Measurements from ENCODE around the gene CERK. TPM values are rescaled to one million over a fixed set of nuclear protein-coding genes. Genes with fewer than 3 reads are reported as not detected.

Gene CERK
- total RNA-seq, 1 experiment from 2014 or later, result 45.6 TPM

DNA sequence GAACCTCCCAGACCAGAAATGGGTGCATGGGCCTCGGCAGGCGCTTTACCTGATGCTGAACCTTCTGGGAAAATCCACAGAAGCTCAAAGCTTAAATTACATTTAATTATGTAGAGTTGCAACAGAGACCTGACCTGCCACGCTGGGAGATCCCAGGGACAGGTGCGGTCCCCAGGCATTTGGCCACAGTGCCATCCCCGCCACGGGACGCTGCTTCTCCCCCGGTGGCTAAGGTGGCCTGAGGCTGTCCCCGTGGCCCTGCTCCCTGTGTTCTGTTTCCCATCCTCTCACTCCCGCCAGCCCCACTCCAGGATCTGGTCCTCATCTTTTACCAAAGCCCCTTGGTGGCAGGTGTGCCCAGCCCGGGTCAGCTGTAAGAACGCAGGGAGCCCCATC is 78.3 kb downstream of the CERK start (continued):
- TF ChIP-seq, protein P1, sequence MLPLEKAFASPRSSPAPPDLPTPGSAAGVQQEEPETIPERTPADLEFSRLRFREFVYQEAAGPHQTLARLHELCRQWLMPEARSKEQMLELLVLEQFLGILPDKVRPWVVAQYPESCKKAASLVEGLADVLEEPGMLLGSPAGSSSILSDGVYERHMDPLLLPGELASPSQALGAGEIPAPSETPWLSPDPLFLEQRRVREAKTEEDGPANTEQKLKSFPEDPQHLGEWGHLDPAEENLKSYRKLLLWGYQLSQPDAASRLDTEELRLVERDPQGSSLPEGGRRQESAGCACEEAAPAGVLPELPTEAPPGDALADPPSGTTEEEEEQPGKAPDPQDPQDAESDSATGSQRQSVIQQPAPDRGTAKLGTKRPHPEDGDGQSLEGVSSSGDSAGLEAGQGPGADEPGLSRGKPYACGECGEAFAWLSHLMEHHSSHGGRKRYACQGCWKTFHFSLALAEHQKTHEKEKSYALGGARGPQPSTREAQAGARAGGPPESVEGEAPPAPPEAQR (CRISPR knock-in tag; IDR thresholded peaks at IDR 0.05), result no peak
- no peak for TF ChIP-seq ZNF416 (CRISPR knock-in tag; IDR thresholded peaks at IDR 0.05)
- no peak for TF ChIP-seq IRF2 (CRISPR knock-in tag; IDR thresholded peaks at IDR 0.05; ENCODE audit: borderline replicate concordance, low read depth)

DNA sequence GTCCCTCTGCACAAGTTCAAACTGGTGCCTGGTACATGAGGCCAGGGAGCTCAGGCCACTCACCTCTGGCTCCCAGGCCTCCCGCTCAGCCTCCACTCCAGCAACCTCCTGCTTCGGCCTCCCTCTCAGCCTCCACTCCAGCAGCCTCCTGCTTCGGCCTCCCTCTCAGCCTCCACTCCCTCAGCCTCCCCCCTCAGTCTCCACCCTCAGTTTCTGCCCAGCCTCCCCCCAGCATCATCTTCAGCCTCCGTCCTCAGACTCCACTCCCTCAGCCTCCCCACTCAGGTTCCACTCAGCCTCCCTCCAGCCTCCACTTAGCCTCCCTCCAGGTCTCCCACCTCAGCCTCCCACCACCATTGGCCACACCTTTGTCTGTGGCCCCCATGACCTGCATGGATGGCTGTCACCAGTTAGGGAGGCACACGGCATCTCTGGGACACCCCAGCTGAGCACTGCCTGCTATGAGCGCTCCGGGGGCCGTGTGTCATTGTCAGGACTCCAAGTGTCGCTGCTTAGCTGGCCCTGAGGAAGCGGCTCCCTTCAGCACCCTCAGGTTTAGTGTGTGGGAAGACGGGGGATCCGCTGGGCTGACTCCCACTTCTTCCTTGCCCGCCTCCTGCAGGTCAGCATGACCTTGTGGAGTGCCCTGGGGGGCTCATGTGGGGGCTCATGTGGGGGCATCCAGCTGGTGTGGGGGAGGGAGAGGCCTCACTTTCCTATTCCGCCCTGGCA is 78.8 kb downstream of the CERK start:
- Mint-ChIP-seq H3K27me3 (ENCODE audit: low read depth) (no peaks in the 10 kb centered on the region), H3K36me3 (no peaks in the 10 kb centered on the region), H3K4me1 (peaks cover 5% of the 10 kb centered on the region), H3K9me3 (no peaks in the 10 kb centered on the region), H3K27ac (no peak overlapping the region), H3K4me3 (no peak overlapping the region)
- DNase-seq (ENCODE audit: low spot score) (no peak), ATAC-seq (no peak)
- ChIA-PET CTCF (interaction anchor here (1.3 to 2.3 kb wide), 2 partner anchors 22 to 95 kb away, joined by 3 to 11 read pairs; no protein-coding TSS in a partner anchor), POLR2A (no interaction called here)
- TF ChIP-seq TCF7 (CRISPR knock-in tag; IDR thresholded peaks at IDR 0.05; ENCODE audit: low read depth) (no peak), MXD4 (CRISPR knock-in tag; IDR thresholded peaks at IDR 0.05; ENCODE audit: borderline replicate concordance) (no peak), ZNF396 (CRISPR knock-in tag; IDR thresholded peaks at IDR 0.05; ENCODE audit: borderline replicate concordance) (no peak), ERG (CRISPR knock-in tag; IDR thresholded peaks at IDR 0.05) (no peak), ZNF281 (CRISPR knock-in tag; IDR thresholded peaks at IDR 0.05) (no peak), GTF2I (CRISPR knock-in tag; conservative IDR thresholded peaks at IDR 0.05) (no peak; the same call in 1 of the 2 replicates), HMGA2 (CRISPR knock-in tag; IDR thresholded peaks at IDR 0.05) (no peak), NR2C2 (CRISPR knock-in tag; IDR thresholded peaks at IDR 0.05) (no peak), ETV6 (CRISPR knock-in tag; IDR thresholded peaks at IDR 0.05) (no peak), CREM (CRISPR knock-in tag; IDR thresholded peaks at IDR 0.05) (no peak), ESRRA (CRISPR knock-in tag; IDR thresholded peaks at IDR 0.05; ENCODE audit: borderline replicate concordance) (no peak), ZNF121 (CRISPR knock-in tag; IDR thresholded peaks at IDR 0.05) (no peak), RORB (CRISPR knock-in tag; IDR thresholded peaks at IDR 0.05) (no peak), NR3C1 (CRISPR knock-in tag; conservative IDR thresholded peaks at IDR 0.05; ENCODE audit: low read depth) (no peak), GABPB1 (CRISPR knock-in tag; IDR thresholded peaks at IDR 0.05) (no peak), NFYB (CRISPR knock-in tag; conservative IDR thresholded peaks at IDR 0.05; ENCODE audit: low read depth) (no peak)
- TF ChIP-seq, protein P2, sequence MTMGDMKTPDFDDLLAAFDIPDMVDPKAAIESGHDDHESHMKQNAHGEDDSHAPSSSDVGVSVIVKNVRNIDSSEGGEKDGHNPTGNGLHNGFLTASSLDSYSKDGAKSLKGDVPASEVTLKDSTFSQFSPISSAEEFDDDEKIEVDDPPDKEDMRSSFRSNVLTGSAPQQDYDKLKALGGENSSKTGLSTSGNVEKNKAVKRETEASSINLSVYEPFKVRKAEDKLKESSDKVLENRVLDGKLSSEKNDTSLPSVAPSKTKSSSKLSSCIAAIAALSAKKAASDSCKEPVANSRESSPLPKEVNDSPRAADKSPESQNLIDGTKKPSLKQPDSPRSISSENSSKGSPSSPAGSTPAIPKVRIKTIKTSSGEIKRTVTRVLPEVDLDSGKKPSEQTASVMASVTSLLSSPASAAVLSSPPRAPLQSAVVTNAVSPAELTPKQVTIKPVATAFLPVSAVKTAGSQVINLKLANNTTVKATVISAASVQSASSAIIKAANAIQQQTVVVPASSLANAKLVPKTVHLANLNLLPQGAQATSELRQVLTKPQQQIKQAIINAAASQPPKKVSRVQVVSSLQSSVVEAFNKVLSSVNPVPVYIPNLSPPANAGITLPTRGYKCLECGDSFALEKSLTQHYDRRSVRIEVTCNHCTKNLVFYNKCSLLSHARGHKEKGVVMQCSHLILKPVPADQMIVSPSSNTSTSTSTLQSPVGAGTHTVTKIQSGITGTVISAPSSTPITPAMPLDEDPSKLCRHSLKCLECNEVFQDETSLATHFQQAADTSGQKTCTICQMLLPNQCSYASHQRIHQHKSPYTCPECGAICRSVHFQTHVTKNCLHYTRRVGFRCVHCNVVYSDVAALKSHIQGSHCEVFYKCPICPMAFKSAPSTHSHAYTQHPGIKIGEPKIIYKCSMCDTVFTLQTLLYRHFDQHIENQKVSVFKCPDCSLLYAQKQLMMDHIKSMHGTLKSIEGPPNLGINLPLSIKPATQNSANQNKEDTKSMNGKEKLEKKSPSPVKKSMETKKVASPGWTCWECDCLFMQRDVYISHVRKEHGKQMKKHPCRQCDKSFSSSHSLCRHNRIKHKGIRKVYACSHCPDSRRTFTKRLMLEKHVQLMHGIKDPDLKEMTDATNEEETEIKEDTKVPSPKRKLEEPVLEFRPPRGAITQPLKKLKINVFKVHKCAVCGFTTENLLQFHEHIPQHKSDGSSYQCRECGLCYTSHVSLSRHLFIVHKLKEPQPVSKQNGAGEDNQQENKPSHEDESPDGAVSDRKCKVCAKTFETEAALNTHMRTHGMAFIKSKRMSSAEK (CRISPR knock-in tag; IDR thresholded peaks at IDR 0.05; ENCODE audit: borderline replicate concordance), result no peak
- TF ChIP-seq, protein P3, sequence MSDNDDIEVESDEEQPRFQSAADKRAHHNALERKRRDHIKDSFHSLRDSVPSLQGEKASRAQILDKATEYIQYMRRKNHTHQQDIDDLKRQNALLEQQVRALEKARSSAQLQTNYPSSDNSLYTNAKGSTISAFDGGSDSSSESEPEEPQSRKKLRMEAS (CRISPR knock-in tag; IDR thresholded peaks at IDR 0.05), result no peak
- TF ChIP-seq, protein P4, sequence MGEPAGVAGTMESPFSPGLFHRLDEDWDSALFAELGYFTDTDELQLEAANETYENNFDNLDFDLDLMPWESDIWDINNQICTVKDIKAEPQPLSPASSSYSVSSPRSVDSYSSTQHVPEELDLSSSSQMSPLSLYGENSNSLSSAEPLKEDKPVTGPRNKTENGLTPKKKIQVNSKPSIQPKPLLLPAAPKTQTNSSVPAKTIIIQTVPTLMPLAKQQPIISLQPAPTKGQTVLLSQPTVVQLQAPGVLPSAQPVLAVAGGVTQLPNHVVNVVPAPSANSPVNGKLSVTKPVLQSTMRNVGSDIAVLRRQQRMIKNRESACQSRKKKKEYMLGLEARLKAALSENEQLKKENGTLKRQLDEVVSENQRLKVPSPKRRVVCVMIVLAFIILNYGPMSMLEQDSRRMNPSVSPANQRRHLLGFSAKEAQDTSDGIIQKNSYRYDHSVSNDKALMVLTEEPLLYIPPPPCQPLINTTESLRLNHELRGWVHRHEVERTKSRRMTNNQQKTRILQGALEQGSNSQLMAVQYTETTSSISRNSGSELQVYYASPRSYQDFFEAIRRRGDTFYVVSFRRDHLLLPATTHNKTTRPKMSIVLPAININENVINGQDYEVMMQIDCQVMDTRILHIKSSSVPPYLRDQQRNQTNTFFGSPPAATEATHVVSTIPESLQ (CRISPR knock-in tag; IDR thresholded peaks at IDR 0.05), result no peak

Measured in WTC11 (cell line).